Caco-2 (cell line): ENCODE measurements around the gene PKD1L1. TPM values are rescaled to one million over a fixed set of nuclear protein-coding genes. Genes with fewer than 3 reads are reported as not detected.
A peak's percentile ranks its signal among the peaks of the same experiment; 100 is the strongest.

Source experiments
- BruUV-seq: library from RNA; stranded (reverse); fragments of 400-500 nt; replicated peaks from 2 replicates; lab custom pipeline; 2021; lab: Mats Ljungman, UMichigan
- CTCF ChIA-PET: fragments of 300-600 bp; sonication (Branson Sonifier 250); formaldehyde crosslinking; loops from one replicate; lab custom pipeline; 2022; ENCODE audit warnings: antibody characterized with exemption; lab: Charles Lee
- POLR2A ChIA-PET: fragments of 300-600 bp; sonication (Branson Sonifier 250); formaldehyde crosslinking; loops from one replicate; lab custom pipeline; 2022; ENCODE audit warnings: antibody characterized with exemption; lab: Charles Lee
- DNase-seq, 2 experiments: peaks; one replicate each; pipeline versions ENCODE4 v3.0.0 to v3.0.0-alpha.2; 2020 to 2022
- H3K27me3 ChIP-seq: replicated peaks from 2 replicates; pipeline ENCODE4 v1.6.0; 2011; ENCODE audit warnings: low read length; ENCODE audit not compliant: control insufficient read depth, insufficient read depth
- H3K36me3 ChIP-seq: 2 replicates; pipeline ENCODE4 v1.5.1; 2011; ENCODE audit warnings: low read length; ENCODE audit not compliant: control insufficient read depth, insufficient read depth
- H3K4me1 ChIP-seq: fragments of 250-450 bp; sonication (Bioruptor Pico); 2 replicates; pipeline ENCODE4 v1.5.1; 2020; ENCODE audit warnings: mild to moderate bottlenecking
- H3K4me3 ChIP-seq: 2 replicates; pipeline ENCODE4 v1.5.1; 2011; ENCODE audit warnings: low read depth, mild to moderate bottlenecking, control low read depth, low read length
- H3K9me3 ChIP-seq: fragments of 250-450 bp; sonication (Bioruptor Pico); 2 replicates; pipeline ENCODE4 v1.5.1; 2020; ENCODE audit warnings: mild to moderate bottlenecking, moderate library complexity
- H3K27ac Mint-ChIP-seq: one replicate; pipeline ENCODE4 v1.8.0; 2022; ENCODE audit warnings: mixed read lengths; ENCODE audit not compliant: unreplicated experiment
- H3K27me3 Mint-ChIP-seq: one replicate; pipeline ENCODE4 v1.8.0; 2022; ENCODE audit warnings: mixed read lengths; ENCODE audit not compliant: insufficient read depth, unreplicated experiment
- H3K36me3 Mint-ChIP-seq: one replicate; pipeline ENCODE4 v1.8.0; 2022; ENCODE audit warnings: mild to moderate bottlenecking, mixed read lengths; ENCODE audit not compliant: insufficient read depth, unreplicated experiment
- H3K4me1 Mint-ChIP-seq: one replicate; pipeline ENCODE4 v1.8.0; 2022; ENCODE audit warnings: low read depth, mixed read lengths; ENCODE audit not compliant: unreplicated experiment
- H3K4me3 Mint-ChIP-seq: one replicate; pipeline ENCODE4 v1.8.0; 2022; ENCODE audit warnings: mild to moderate bottlenecking, moderate library complexity, mixed read lengths; ENCODE audit not compliant: unreplicated experiment
- H3K9me3 Mint-ChIP-seq: one replicate; pipeline ENCODE4 v1.8.0; 2022; ENCODE audit warnings: mixed read lengths; ENCODE audit not compliant: unreplicated experiment
- CTCF ChIP-seq, 2 experiments: fragments of 200-600 bp in 1 of 2; IDR thresholded peaks; 1 replicate in 1 of 2; 2 replicates in 1 of 2; pipeline versions ENCODE4 v1.5.1 to v1.8.0; 2011 to 2022; ENCODE audit warnings: antibody characterized with exemption in 1 of 2, control low read depth in 1 of 2, inconsistent platforms in 1 of 2, low read depth in 1 of 2, low read length in 1 of 2, mild to moderate bottlenecking in 1 of 2, moderate library complexity in 1 of 2; ENCODE audit not compliant: insufficient read depth in 1 of 2, severe bottlenecking in 1 of 2, unreplicated experiment in 1 of 2
- intact Hi-C: fragments of 100-400 bp; cut with micrococcal nuclease; formaldehyde crosslinking; loops from one replicate; pipeline ENCODE4 v1.10.0; 2022; ENCODE audit not compliant: unreplicated experiment
- total RNA-seq: library from RNA; stranded (reverse); gene quantifications from 2 replicates; pipeline ENCODE4 v1.2.3, GENCODE V29; 2022

PKD1L1 gene
- total RNA-seq, 1 experiment from 2014 or later = 0.25 TPM

GRCh38 chr7:47792521-47793121 is 155.6 kb downstream of the PKD1L1 start:
- H3K36me3 Mint-ChIP-seq = no peaks in the 10 kb centered on the region
- Histone ChIP-seq H3K36me3 (no peaks in the 10 kb centered on the region), H3K4me1 (peaks cover 7% of the 10 kb centered on the region), H3K27me3 (no peaks in the 10 kb centered on the region), H3K4me3 (no peak overlapping the region), H3K9me3 (no peaks in the 10 kb centered on the region)
- no peak overlapping the region for H3K27ac Mint-ChIP-seq
- peak in 1 of 2 experiments; percentile 42 for DNase-seq
- H3K9me3 Mint-ChIP-seq = peaks cover 10% of the 10 kb centered on the region
- peaks cover 7% of the 10 kb centered on the region for H3K4me1 Mint-ChIP-seq
- no peak overlapping the region for H3K4me3 Mint-ChIP-seq
- peak; percentile 43 to 49 for TF ChIP-seq CTCF (IDR thresholded peaks at IDR 0.05; ENCODE audit: insufficient read depth in 1 of 2, low read depth in 1 of 2, low read length in 1 of 2, severe bottlenecking in 1 of 2, unreplicated experiment in 1 of 2)
- intact Hi-C loops = loop anchor here (1.0 kb wide), 1 partner anchor 27 kb away; no protein-coding TSS in a partner anchor
- ChIA-PET POLR2A (no interaction called here), CTCF (interaction anchor here (1.0 kb wide), 1 partner anchor 526 kb away, joined by 3 read pairs; no protein-coding TSS in a partner anchor)
- H3K27me3 Mint-ChIP-seq = no peaks in the 10 kb centered on the region
- no TSS peak for BruUV-seq

- Mint-ChIP-seq H3K4me1 (peaks cover 14% of the 10 kb centered on the region), H3K36me3 (no peaks in the 10 kb centered on the region), H3K4me3 (no peak overlapping the region), H3K9me3 (peaks cover 10% of the 10 kb centered on the region), H3K27ac (no peak overlapping the region), H3K27me3 (no peaks in the 10 kb centered on the region)
- BruUV-seq = no TSS peak
- intact Hi-C loops = loop anchor here (1.0 kb wide), 1 partner anchor 28 kb away; no protein-coding TSS in a partner anchor
- H3K9me3 ChIP-seq = no peaks in the 10 kb centered on the region
- H3K4me3 ChIP-seq = no peak overlapping the region
- POLR2A ChIA-PET = no interaction called here
- no peaks in the 10 kb centered on the region for H3K27me3 ChIP-seq
- no peak for TF ChIP-seq CTCF (IDR thresholded peaks at IDR 0.05; ENCODE audit: insufficient read depth in 1 of 2, low read depth in 1 of 2, low read length in 1 of 2, severe bottlenecking in 1 of 2, unreplicated experiment in 1 of 2)
- CTCF ChIA-PET = interaction anchor here (0.6 to 1.0 kb wide), 2 partner anchors 28 to 525 kb away, joined by 3 read pairs; no protein-coding TSS in a partner anchor
- H3K36me3 ChIP-seq = no peaks in the 10 kb centered on the region
- DNase-seq = no peak
- peaks cover 16% of the 10 kb centered on the region for H3K4me1 ChIP-seq
Measured at GRCh38 chr7:47791682-47792081, 156.6 kb downstream of the PKD1L1 start.

- DNase-seq = no peak
- intact Hi-C loops = no loop called here
- TF ChIP-seq CTCF (IDR thresholded peaks at IDR 0.05; ENCODE audit: insufficient read depth in 1 of 2, low read depth in 1 of 2, low read length in 1 of 2, severe bottlenecking in 1 of 2, unreplicated experiment in 1 of 2) = no peak
- BruUV-seq = no TSS peak
- Mint-ChIP-seq H3K9me3 (peaks cover 10% of the 10 kb centered on the region), H3K27ac (no peak overlapping the region), H3K4me3 (no peak overlapping the region), H3K27me3 (no peaks in the 10 kb centered on the region), H3K4me1 (peaks cover 33% of the 10 kb centered on the region), H3K36me3 (peaks cover 6% of the 10 kb centered on the region)
- peaks cover 49% of the 10 kb centered on the region for H3K4me1 ChIP-seq
- no peaks in the 10 kb centered on the region for H3K9me3 ChIP-seq
- H3K4me3 ChIP-seq = no peak overlapping the region
- no peaks in the 10 kb centered on the region for H3K27me3 ChIP-seq
- H3K36me3 ChIP-seq = no peaks in the 10 kb centered on the region
- POLR2A ChIA-PET = no interaction called here
- CTCF ChIA-PET = no interaction called here
Measured at GRCh38 chr7:47788083-47788482, 160.2 kb downstream of the PKD1L1 start.
